Activated CD4-positive, CD25-positive, alpha-beta regulatory T cell (primary cell): ENCODE data around the gene TASP1.
A peak's percentile ranks its signal among the peaks of the same experiment; 100 is the strongest.
"Not testable (repeated sequence)": the region's sequence is repeated elsewhere in the genome, so short reads cannot be mapped to it uniquely, and the experiment has no call there.

Source experiments
- DNase-seq, 4 experiments: peaks; one replicate each; lab custom pipeline; 2025; lab: John Stamatoyannopoulos, UW

Gene TASP1, protein sequence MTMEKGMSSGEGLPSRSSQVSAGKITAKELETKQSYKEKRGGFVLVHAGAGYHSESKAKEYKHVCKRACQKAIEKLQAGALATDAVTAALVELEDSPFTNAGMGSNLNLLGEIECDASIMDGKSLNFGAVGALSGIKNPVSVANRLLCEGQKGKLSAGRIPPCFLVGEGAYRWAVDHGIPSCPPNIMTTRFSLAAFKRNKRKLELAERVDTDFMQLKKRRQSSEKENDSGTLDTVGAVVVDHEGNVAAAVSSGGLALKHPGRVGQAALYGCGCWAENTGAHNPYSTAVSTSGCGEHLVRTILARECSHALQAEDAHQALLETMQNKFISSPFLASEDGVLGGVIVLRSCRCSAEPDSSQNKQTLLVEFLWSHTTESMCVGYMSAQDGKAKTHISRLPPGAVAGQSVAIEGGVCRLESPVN

DNA sequence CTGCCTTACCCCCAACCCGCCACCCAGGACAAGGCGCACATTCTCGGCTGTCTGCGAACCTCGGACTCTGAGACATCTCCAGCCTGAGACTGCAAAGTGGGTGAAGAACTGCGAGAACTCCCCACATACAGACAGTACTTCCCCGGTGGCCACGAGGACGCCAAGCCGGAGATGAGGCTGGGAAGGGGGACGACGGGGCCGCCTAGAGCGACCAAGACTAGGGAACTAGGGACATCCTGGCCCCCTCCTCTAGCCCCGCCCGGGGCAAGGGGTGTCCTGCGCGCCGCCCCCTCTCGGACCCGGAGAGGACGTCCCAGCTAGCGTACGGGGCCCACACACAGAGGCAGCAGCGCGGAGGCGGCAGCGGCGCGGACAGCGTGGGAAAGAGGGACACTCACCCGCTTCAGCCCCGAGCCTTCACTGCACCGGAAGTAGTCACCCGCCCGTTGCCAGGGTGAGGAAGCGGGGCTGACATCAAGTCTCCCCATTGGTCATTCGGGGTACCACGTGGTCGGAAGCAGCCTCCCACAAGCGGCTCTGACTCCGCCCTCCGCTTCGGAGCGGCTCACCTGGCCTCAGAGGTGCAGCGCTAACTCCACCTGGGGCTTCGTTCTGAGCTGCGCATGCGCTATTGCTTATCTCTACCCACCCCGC is at the start of gene TASP1:
Gene TASP1 (minus strand): TSS at position 437 of the 654 bp plus-strand sequence. CDS start 8,854 bp downstream, outside the sequence.
- peak; percentile 87 to 95 (median 92) for DNase-seq

DNA sequence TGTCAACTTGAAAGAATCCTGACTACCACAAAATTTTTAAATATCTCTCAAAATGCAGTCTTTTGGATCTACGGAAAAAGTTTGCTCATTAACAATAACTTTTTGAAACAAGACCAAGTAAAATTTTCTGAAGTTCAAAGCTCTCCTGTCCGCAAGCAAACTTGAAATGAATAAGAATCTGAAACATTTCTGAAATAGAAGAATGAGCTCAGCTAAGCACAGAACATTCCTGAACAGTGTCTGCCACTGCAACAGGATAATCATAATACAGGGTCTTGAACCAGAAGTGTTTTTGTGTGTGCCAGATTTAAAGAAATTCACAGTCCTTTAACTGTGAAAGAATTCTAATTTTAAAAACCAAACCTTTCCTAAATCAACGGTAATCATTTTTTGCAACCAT is 49.1 kb upstream of the TASP1 start:
- DNase-seq: no peak

DNA sequence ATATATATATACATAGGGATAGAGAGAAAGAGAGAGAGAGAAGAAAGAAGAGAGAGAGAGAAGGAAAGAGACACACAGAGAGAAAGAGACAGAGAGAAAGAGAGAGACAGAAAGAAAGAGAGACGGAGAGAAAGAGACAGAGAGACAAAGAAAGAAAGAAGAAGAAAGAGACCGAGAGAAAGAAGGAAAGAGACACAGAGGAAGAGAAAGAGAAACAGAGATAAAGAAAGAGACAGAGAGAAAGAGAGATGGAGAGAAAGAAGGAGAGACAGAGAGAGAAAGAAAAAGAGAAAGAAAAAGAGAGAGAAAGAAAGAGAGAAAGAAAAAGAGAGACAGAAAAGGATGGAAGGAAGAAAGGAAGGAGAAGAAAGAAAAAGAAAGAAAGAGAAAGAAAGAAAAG is 46.9 kb upstream of the TASP1 start:
- no peak for DNase-seq

DNA sequence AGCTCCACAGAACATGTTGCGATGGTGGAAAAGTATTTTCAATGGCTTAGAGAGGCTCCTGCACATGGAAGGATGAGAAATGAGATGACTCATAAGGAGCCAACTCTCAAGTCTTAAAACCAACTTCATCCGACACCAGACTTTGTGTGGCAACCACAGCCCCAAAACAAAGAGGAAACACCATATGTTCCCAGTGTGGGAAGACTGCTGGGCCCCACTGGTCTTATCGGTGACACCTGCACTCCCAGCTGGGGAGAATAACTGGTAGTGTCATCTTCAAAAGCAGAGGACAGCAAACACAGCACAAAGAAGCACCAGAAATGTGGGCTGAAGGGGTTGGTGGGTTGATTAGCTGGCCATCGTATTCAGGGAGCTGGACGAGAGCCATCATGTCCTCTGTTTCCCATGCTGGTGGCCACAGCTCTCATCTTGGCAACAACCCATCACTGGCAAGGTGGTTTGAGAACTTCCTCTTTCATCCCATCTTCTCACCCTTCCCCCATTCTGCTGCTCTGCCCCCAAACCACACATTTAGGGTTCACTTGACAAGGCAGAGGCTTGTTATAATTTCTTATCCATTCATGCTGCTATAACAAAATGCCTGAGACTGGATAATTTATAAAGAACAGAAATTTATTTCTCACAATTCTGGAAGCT is 46.0 kb upstream of the TASP1 start:
- no peak for DNase-seq

DNA sequence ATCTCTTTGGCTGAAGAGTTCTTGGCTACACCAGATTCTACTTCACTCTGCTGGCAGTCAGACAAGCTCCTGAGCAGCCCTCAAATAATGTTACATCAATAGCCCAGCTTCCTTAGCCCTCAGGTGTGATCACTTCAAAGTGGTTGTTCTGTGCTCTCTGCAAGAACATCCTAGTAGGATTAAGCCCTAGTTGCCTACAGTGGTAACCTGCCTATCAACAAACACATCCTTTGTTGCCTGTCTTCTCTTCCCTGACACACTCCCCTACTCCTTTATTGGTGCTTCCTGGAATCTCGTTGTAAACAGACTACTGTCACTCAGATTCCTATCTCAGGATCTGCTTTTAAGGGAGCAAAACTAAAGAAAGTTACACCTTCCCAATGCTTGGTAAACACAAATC is 45.1 kb upstream of the TASP1 start:
- no peak for DNase-seq

DNA sequence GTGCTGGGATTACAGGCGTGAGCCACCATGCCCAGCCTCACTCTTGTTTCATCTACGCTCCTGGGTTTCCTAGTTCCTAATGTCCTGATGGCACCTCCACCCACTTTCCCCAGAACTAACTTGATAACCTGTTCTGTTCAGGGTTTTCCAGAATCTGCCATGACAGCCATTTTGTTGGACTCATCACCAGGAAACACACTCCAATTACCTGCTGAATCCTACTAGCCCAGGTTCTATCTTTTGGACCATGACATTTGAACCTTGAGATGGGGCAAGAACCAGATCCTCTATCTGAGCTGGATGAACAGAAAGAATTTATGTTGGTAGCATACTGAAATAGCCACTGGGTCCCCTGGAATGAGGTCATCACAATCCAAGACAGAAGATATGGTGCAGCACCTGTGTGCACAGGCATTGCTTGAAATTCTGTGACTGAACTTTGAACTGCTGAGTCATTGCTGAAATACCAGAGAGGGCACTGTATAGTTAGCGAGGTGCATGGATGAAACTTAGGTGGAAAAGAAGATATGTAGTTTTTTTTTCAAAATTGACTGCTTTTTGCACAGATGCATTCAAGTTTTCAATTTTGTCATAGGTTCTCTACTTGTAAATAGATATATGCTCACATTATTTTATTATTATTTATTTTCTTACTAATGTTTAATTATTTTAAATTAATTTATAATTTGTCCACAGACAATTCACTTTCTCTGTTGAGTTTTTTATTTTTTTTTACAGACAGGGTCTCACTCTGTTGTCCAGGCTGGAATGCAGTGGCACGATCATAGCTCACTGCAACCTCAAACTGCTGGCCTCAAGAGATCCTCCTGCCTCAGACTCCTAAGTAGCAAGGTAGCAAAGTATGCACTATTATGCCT is 42.8 kb upstream of the TASP1 start:
- DNase-seq: no peak

DNA sequence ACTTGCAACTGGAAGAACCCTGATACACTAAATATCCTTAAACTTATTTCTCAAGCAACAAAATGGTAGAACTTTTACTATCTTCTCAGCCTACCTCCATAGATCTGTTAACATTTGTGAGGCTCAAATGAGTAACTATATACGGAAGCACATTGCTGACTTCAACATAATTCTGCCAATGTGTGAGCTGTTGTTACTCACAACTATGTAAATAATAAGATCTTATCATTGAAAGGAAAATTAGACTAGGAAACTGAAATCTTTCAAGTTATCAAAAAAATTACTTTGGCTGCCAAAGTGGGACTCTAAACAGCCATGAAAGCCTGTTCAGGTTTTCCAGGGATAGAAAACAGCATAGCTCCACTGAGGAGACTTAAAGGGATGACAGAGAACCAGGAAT is 40.2 kb upstream of the TASP1 start:
- DNase-seq: no peak

DNA sequence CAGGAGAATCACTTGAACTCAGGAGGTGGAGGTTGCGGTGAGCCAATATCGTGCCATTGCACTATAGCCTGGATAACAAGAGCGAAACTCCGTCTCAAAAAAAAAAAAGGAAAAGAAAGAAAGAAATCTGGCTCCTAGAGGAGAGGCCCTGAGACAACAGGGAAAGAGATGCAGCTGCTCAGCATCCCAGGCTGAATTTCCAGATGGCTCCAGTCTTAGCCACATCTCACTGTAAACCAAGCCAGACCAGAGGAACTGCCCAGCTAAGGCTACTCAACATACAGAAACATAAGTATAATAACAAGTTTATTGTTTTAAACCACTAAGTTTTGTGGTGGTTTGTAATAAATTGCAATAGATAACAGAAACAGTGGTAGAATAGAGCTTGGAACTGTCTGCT is 38.5 kb upstream of the TASP1 start:
- DNase-seq: no peak

DNA sequence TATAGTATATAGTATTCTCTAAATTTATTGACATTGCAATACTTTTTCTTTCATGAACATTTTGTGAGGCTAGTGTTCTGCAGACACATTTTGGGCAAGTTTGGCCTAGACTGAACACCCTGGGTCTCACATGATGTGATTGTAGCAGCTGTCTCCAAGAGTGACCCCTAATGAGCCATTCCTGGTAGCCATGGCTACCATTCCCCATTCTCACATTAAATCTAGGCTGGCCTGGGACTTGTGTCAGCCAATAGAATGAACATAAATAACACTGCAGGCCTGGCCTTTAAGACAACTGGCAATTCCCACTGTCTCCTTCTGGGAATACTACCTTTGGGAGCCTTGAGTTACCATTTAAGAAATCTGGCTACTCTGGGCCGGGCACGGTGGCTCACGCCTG is 38.0 kb upstream of the TASP1 start:
- no peak for DNase-seq

DNA sequence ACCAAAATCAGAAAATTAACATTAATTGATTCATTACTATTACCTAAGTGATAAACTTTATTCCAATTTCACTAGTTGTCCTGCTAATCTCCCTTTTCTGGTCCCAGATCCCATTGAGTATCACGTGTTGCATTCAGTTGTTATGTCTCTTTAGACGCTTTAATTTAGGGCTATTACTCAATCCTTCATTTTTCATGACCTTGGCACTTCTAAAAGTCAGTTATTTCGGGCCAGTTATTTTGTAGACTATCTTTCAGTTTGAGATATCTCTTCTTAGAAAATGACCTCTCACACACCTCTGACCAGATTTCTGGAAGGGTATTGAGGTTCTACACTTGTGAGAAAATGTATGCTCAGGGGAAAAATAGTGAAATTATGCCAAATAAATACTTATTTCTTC is 34.0 kb upstream of the TASP1 start:
- no peak for DNase-seq

DNA sequence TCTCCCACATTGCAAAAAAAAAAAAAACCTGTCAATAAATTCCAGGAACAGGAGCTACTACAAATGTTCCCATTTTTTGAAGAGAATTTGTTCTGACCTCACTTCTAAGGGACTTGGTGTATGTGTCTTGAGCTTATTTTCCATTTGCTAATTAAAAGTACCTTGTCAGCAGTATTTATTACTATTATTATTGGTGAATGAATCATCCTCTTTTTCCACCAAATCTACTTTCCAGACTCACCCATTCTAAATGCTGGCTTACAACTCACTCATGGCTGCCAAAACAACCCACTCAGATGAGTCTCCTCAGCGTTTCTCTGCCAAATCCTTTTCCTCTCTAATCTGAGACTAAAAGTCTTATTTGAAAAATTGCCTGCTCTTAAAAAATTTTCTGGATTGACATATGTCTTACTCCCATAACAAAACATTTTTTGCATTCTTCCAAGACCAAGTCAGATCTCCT is 33.2 kb upstream of the TASP1 start:
- no peak for DNase-seq

DNA sequence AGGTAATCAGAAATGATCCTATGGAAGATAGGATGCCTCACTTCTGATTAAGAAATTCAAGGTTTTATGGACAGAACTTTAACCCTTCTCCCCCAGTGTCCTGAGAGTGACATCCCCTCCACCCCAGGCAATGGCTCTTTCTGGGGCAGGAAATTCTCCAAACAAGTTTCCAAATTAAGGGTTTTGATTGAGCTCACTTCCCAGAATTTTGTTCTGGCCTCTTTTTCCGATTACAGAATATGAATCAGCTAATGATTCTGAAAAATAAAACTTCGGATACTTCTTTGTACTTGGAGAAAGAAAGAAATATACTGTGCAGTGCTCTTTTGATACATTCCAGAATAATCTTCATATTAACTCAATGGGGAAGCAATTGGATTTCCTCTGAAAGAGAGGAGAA is 32.8 kb upstream of the TASP1 start:
- no peak for DNase-seq

DNA sequence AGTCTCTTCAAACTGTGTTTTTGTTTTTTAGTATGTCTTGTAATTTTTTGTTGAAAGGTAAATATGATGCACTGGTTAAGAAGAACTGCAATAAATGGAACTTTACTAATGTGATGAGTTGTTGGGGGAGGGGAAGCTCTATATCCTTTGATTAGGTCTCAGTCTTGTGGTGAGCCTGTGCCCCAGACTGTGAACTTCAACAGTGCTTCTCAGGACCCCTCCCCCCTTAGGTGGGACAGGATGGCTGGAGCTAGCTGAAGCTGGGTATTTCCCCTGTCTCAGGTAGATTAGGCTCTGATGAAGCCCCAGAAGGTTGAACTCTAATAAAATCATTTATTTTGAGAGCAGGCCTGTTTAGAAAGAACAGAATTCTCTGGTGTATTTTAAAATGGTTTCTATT is 31.4 kb upstream of the TASP1 start:
- DNase-seq: no peak

DNA sequence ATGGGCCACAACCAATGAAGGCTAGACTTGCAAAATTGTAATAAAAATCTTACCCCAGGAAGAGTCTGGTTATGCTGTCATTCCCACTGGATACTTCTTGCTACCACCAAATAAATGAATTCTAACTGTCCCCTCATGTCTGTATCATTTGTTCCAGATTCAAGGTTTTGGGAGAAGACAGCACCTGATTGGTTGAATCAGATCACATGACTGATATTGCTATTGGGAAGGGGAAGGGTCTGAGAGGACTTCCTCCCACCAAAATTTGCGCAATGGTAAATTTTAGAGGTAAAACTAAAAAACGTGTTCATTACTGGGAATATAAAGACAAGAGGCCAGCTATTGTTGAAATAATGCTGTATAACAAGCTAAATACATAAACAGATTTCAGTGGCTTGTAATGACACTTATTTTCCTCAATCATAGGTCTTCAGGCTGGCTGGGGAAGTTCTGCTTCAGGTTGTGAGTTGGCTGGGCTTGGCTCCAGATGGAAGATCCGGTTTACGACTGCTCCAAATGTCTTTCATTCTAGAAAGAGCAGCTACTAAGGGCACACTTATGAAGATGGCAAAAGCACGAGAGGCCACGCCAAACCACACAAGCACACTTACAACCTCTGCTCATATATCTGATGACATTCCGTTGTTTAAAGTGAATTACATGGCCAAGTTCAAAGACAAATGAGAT is 27.1 kb upstream of the TASP1 start:
- no peak for DNase-seq

DNA sequence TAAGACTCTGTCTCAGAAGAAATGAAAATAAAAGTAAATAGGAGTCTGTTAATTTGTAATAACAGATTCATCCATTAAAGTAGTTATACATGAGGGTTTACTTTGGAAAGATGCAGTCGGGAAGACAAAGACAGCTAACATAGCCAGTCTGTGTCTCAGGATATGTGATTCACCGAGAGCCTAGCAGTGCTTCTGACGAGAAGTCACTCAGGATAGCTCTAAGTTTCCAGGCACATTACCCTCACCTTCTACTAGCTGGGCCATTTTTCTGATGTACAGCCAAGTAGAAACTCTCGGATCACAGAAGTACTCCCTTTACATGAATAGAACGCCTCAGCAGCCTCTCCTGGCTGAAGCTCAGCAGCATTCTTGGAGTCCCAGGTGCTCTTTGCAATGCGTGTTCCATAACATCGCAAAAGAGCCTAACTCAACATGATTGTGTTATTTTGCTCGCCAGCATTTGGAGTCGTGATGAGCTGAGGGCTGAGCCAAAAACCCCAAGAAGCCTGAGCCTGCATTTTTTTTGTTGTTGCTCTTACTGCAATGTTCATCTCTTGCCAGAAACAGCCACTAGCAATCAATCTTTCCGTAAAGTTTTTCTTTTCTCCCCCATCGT is 22.4 kb upstream of the TASP1 start:
- DNase-seq: no peak

DNA sequence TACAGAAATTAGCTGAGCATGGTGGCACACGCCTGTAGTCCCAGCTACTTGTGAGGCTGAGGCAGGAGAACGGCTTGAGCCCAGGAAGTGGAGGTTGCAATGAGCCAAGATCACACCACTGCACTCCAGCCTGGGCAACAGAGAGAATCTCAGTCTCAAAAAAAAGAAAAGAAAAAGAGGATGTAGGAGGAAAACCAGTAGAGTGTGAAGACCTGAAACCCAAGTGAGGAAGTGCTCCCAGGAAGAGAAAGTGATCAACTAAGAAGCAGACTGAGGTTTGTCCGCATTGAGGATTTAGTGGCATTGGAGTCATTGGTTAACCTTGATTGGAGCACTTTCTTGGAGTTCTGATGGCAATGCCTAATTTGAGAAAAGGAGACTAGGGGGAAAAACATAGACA is 20.6 kb upstream of the TASP1 start:
- DNase-seq: no peak

DNA sequence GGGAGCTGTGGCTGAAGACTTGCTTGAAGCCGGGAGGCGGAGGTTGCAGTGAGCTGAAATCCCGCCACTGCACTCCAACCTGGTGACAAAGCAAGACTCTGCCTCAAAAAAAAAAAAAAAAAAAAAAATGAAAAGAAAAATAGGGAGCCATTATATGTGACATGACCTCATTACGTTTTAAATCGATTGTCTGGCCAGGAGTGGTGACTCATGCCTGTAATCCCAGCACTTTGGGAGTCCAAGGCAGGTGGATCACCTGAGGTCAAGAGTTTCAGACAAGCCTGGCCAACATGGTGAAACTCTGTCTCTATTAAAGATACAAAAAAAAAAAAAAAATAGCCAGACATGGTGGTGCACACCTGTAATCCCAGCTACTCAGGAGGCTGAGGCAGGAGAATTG is 19.3 kb upstream of the TASP1 start:
- not testable (repeated sequence) for DNase-seq

DNA sequence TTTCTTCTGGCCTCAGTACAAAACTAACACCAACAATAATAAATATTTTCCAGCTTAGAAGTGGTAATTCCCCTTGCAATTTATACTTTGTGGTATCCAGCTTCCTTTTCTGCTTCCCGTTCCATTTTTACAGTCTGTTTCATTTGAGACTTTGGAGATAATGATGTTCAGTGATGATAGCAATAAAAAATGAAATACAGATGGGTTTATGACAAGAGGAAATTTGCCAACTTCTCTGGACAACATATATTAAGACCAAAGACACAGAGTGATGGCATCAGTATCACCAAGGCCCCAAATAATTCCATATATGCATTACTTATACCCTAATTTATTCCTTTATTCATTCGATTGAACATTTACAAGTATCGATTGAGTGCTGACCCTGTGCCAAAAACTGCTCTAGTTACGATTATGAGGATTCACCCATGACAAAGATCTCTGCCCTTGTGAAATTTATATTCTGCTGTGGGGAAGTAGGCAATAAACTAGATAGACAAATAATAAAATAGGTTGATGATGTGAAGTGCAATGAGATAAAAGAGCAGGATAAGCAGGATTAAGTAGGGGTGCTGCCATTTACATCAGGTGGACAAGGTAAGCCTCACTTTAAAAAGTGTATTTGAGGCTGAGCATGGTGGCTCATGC is 18.1 kb upstream of the TASP1 start:
- DNase-seq: no peak

DNA sequence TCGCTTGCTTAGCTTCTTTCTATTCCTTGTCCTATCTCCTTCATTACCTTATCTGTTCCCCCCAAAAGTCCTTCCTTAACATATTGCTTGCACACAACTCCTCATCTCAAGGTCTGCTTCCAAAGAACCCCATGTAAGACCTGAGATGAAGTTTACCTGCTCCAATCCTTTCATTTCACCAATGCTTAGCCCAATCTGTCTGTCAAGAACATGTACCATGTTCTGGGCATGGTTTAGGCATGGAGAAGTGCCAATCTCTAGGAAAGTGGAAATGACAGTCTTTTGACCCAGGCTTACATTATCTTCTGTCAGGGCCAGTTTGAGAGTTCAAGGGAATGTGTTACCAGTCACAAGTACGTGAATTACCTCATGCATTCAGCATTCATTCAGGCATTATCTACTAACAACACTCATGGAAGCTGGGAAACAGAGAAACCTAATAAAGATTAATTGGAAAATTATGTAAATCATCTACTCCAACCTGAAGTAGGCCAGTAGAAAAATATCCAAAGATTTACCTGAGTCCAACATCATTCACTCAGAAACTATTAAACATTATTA is 15.8 kb upstream of the TASP1 start:
- DNase-seq: no peak

DNA sequence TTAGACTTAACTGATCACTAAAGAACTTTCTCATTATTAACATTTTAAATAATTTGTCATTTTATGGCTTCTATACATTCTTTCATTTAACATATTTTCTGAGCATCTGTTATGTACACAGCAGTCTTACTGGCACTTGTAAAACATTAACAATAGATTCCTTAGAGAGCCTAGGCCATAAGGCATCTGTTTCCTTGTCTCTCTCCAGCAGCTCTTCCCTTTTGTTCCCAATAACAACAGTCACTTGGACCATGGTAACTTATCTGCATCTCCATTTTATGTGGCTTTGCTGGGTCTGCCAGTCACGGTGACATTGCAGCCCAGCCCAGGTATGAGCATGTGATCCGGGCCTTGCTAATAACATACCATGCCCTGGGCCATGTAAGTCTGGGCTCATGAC is 11.7 kb upstream of the TASP1 start:
- no peak for DNase-seq
